ENCODE results near the gene CELF6.

DNA sequence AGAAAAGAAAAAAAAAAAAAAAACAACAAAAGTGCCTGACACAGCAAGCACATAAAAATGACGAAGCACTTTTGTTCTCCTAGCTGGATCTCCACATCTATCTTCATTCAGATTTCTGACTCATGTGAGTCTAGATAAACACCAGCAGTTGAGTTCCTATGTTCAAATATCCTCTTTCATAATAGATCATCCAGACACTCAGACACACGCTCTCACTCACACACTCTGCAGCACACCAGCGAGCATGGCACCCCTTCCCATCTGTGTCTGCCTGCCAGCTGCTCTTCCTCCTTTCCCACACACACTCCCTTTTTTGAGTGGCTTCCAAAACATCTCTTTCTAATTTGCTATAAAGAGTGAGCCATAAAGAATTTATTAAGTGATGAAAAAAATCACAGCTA, 19.8 kb upstream of the CELF6 start:
- TF ChIP-seq, protein P1, sequence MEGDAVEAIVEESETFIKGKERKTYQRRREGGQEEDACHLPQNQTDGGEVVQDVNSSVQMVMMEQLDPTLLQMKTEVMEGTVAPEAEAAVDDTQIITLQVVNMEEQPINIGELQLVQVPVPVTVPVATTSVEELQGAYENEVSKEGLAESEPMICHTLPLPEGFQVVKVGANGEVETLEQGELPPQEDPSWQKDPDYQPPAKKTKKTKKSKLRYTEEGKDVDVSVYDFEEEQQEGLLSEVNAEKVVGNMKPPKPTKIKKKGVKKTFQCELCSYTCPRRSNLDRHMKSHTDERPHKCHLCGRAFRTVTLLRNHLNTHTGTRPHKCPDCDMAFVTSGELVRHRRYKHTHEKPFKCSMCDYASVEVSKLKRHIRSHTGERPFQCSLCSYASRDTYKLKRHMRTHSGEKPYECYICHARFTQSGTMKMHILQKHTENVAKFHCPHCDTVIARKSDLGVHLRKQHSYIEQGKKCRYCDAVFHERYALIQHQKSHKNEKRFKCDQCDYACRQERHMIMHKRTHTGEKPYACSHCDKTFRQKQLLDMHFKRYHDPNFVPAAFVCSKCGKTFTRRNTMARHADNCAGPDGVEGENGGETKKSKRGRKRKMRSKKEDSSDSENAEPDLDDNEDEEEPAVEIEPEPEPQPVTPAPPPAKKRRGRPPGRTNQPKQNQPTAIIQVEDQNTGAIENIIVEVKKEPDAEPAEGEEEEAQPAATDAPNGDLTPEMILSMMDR (IDR thresholded peaks at IDR 0.05), result no peak
- TF ChIP-seq ZFX (IDR thresholded peaks at IDR 0.05; ENCODE audit: borderline replicate concordance), result no peak
